Thymus (tissue), 11 donors: Measurements from ENCODE around the gene LDAF1. TPM values are rescaled to one million over a fixed set of nuclear protein-coding genes. Genes with fewer than 3 reads are reported as not detected.
"Not testable (repeated sequence)": the region's sequence is repeated elsewhere in the genome, so short reads cannot be mapped to it uniquely, and the experiment has no call there.

Experiments used
- DNase-seq, 9 donors: peaks; one replicate each; pipeline ENCODE4 v3.0.0-alpha.2; 2013; ENCODE audit warnings: low spot score in 9 of 9, low read depth in 6 of 9, missing footprints in 1 of 9
- H3K27ac ChIP-seq, 2 donors: one replicate each; pipeline ENCODE4 v1.5.1; 2013; ENCODE audit warnings: control low read depth in 1 of 2, low read depth in 1 of 2, low read length in 1 of 2, mild to moderate bottlenecking in 1 of 2, moderate library complexity in 1 of 2
- H3K27me3 ChIP-seq, 2 donors: one replicate each; pipeline ENCODE4 v1.5.1; 2013; ENCODE audit warnings: low read length in 1 of 2; ENCODE audit not compliant: control insufficient read depth in 2 of 2, insufficient read depth in 1 of 2
- H3K36me3 ChIP-seq, 2 donors: one replicate each; pipeline ENCODE4 v1.5.1; 2013; ENCODE audit warnings: low read length in 1 of 2, mild to moderate bottlenecking in 1 of 2, moderate library complexity in 1 of 2; ENCODE audit not compliant: control insufficient read depth in 2 of 2, insufficient read depth in 2 of 2
- H3K4me1 ChIP-seq, 2 donors: one replicate each; pipeline ENCODE4 v1.5.1; 2013; ENCODE audit warnings: low read length in 2 of 2; ENCODE audit not compliant: control insufficient read depth in 2 of 2, insufficient read depth in 2 of 2
- H3K4me3 ChIP-seq, 2 donors: one replicate each; pipeline ENCODE4 v1.5.1; 2013; ENCODE audit warnings: low read length in 2 of 2, control low read depth in 1 of 2, mild to moderate bottlenecking in 1 of 2
- H3K9me3 ChIP-seq, 2 donors: one replicate each; pipeline ENCODE4 v1.5.1; 2013; ENCODE audit warnings: low read length in 1 of 2, mild to moderate bottlenecking in 1 of 2; ENCODE audit not compliant: control insufficient read depth in 2 of 2, insufficient read depth in 1 of 2
- WGBS: extraction: QIAGEN DNeasy Blood & Tissue Kit; methylation state at CpG from one replicate; pipeline ENCODE4 v1.1.7; 2013; 5-methylcytosine and 5-hydroxymethylcytosine counted together
- polyA plus RNA-seq: library from polyadenylated mRNA; stranded (reverse); fragments of 200-250 nt; gene quantifications from one replicate; pipeline ENCODE4 v1.2.3, GENCODE V29; 2013
- total RNA-seq: library from RNA; stranded (reverse); fragments of 120-200 nt; gene quantifications from one replicate; pipeline ENCODE4 v1.2.4, GENCODE V29; 2013
- donor health status: healthy.

LDAF1 gene
- total and polyA plus RNA-seq, 2 donors, result 9.7 to 18.8 TPM

DNA sequence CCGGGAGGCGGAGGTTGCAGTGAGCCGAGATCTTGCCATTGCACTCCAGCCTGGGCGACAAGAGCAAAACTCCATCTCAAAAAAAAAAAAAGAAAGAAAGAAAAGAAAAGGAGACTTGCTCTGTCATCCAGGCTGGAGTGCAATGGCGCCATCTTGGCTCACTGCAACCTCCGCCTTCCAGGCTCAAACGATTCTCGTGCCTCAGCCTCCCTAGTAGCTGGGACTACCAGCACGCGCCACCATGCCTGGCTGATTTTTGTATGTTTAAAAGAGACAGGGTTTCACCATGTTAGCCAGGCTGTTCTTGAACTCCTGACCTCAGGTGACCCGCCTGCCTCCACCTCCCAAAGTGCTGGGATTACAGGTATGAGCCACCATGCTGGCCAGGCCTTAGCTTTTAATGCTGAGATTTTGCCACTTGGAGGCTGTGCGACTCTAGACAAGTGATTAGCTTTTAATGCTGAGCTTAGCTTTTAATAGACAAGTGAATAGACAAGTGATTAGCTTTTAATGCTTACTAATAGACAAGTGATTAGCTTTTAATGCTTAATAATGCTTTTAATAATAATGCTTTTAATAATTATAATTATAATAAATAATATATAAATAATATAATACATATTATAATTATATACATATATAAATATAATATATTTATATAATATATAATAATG, 9.6 kb downstream of the LDAF1 start:
- WGBS, result 98% methylated on average over 12 of the region's 12 CpGs
- Histone ChIP-seq H3K4me3 (no peak overlapping the region), H3K27me3 (no peaks in the 10 kb centered on the region), H3K36me3 (peaks cover 3 to 28% of the 10 kb centered on the region in 2 donors), H3K9me3 (no peaks in the 10 kb centered on the region), H3K27ac (no peak overlapping the region), H3K4me1 (no peaks in the 10 kb centered on the region)
- DNase-seq, result peak in 1 of 9 donors; percentile 35

DNA sequence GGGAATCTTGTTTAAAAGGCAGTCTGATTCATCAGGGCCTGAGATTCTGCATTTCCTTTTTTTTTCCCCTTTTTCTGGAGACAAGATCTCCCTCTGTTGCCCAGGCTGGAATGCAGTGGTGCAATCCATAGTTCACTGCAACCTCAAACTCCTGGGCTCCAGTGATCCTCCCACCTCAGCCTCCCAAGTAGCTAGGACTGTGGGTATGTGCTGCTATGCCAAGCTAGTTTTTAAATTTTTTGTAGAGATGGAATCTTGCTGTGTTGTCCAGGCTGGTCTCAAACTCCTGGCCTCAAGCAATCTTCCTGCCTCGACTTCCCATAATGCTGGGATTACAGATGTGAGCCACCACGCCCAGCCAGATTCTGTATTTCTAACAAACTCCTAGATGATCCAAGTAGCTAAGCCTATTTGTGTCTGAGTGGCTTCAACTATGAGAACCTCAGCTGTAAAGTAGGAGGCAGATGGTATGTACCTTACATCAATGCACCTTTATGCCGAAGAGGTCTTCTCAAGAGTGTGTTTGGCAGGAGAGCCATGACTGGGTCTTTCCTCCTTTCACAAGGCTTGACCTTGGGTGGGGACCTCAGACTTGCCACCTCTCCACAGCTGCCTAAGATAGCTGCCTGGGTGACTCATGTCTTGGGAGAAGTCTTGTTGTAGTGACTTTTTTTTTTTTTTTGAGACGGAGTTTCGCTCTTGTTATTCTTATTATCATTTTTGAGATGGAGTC, 10.9 kb downstream of the LDAF1 start:
- no peaks in the 10 kb centered on the region for H3K4me1 ChIP-seq
- H3K27ac ChIP-seq, result no peak overlapping the region
- WGBS, result 97% methylated on average over 5 of the region's 5 CpGs
- no peaks in the 10 kb centered on the region for H3K9me3 ChIP-seq
- H3K36me3 ChIP-seq, result peaks cover 3 to 24% of the 10 kb centered on the region in 2 donors
- no peak for DNase-seq
- no peak overlapping the region for H3K4me3 ChIP-seq
- H3K27me3 ChIP-seq, result no peaks in the 10 kb centered on the region

DNA sequence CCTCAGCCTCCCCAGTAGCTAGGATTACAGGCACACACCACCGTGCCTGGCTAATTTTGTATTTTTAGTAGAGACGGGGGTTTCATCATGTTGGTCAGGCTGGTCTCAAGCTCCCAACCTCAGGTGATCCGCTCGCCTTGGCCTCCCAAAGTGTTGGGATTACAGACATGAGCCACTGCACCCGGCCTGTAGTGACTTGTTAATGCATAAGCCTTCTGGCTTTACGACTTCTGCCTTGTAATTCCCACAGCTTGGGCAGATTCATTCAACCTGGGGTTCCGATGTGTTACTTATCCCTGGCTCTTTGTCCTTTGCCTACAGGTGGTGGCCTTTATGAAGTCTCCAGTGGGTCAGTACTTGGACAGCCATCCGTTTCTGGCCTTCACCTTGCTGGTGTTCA, 11.6 kb downstream of the LDAF1 start:
- DNase-seq, H3K27ac ChIP-seq, H3K4me3 ChIP-seq, H3K4me1 ChIP-seq, H3K27me3 ChIP-seq, H3K9me3 ChIP-seq: not testable (repeated sequence)
- H3K36me3 ChIP-seq, result peaks cover 3 to 23% of the 10 kb centered on the region in 2 donors
- WGBS, result 98% methylated on average over 8 of the region's 8 CpGs

DNA sequence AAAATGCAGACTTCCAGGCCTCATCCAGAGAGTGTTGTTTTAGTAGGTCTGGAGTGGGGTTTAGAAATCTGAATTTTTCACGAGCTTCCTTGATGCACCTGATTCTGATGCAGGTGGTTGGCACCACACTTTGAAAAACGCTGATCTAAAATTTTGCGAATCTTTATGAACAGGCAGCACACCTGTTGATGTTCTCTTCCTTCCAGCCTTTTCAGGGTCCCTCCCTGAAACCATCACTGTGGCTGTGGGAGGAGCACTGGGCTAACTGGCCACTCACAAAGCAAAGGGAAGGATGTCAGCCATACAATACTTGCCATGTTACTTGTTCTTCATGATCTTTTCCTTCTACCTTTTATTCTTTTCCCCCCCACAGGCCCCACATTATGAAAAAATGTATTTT, 14.2 kb downstream of the LDAF1 start:
- H3K4me3 ChIP-seq, result no peak overlapping the region

DNA sequence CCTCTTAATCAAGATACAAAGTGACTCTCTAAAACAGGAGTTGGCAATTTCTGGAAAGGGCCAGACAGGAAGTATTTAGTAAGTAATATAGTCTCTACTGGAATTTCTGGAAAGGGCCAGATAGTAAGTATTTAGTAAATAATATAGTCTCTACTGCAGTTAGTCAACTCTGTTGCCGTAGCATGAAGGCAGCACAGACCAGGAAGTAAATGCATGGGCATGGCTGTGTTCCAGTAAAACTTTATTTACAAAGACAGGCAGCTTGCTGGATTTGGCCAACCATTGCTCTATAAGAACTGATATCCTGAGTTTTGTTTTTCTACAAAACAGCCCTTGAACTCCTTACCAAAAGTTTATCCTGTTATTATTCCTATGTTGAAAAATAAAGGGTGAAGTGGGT, 16.9 kb downstream of the LDAF1 start:
- Histone ChIP-seq H3K27ac (no peak overlapping the region), H3K4me1 (no peaks in the 10 kb centered on the region), H3K9me3 (no peaks in the 10 kb centered on the region), H3K27me3 (no peaks in the 10 kb centered on the region), H3K4me3 (no peak overlapping the region), H3K36me3 (peaks cover 0 to 17% of the 10 kb centered on the region in 2 donors)
- no peak for DNase-seq
- WGBS, result 42% methylated on average over 1 of the region's 1 CpG

More for the DNA sequence above, 14.2 kb downstream of the LDAF1 start:
- no peak for DNase-seq
- no peak overlapping the region for H3K27ac ChIP-seq
- no peaks in the 10 kb centered on the region for H3K27me3 ChIP-seq
- H3K9me3 ChIP-seq, result no peaks in the 10 kb centered on the region
- WGBS, result 98% methylated on average over 3 of the region's 3 CpGs
- peaks cover 0 to 14% of the 10 kb centered on the region in 2 donors for H3K36me3 ChIP-seq
- H3K4me1 ChIP-seq, result no peaks in the 10 kb centered on the region

DNA sequence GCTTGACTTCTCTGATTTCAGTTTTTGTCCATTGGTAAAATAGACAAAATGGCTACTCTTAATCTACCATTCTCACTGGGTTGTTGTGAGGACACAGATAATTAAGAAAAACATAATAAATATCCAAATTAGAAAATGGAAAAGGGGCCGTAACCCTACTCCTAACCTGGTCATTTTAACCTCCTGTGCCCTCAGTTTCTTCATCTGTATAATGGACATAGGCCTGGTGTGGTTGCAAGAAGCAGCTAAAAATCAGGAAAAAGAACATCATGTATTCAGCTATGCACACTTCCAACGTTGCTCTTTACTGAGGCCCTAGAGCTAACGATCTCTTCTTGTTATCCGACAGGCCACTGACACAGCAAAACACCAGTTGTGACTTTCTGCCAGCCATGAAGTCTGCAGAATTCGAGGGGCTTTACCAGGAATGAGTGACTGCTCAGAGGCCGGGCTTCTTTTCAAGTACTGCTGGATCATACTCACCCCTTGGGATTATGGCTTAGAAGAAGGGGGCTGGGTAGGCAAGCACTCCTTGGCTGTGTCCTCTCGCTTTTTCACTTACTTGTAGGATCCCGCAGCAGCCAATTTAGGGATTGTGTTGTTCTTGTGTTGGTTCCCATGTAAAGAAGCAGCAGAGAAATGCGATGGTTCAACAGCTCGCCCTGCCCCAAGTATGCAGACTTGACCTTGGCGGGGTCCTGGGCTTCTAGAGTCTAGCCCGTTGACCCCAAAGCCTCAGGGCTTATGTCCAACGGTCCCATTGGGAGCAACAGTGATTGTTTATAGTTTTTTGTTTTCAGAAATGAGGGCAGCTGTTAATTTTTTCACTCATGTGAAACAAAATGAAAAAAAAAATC, 20.9 kb downstream of the LDAF1 start:
- 96% methylated on average over 13 of the region's 13 CpGs for WGBS
- no peaks in the 10 kb centered on the region for H3K27me3 ChIP-seq
- no peaks in the 10 kb centered on the region for H3K9me3 ChIP-seq
- no peak overlapping the region for H3K27ac ChIP-seq
- no peaks in the 10 kb centered on the region for H3K4me1 ChIP-seq
- DNase-seq, result no peak
- H3K4me3 ChIP-seq, result no peak overlapping the region
- H3K36me3 ChIP-seq, result peaks cover 4 to 20% of the 10 kb centered on the region in 2 donors

DNA sequence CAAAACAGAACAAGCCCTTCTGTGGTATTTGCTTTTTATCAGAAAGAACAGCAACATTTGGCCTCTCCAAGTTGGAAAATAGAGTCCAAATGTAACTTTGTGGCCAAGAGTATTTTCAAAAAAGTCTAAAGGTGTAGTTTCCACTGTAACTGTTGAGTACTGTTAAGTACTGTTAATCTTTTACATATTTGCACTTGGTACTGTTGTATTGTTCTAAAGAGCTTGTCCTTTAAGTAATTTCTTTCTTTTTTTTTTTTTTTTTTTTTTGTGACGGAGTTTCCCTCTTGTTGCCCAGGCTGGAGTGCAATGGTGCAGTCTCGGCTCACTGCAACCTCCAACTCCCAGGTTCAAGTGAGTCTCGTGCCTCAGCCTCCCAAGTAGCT, 21.5 kb downstream of the LDAF1 start:
- WGBS, result over 99% methylated on average over 3 of the region's 3 CpGs
- DNase-seq, result no peak

DNA sequence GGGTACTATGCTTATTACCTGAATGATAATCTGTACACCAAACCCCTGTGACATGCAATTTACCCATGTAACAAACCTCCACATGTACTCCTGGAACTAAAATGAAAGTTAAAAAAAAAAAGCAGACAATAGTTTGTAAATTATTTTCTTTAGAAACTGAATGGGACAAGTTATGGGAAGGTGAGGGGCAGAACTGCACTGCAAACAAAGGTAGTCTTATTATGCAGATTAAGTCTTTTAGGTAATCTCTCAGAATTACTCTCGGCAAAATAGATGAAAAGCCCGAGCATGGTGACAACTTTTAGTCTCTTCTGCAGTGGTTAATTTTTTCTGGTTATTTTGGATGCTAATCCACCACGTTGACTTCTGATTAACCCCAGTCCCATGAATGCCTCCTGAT, 25.5 kb downstream of the LDAF1 start:
- Histone ChIP-seq H3K4me1 (no peaks in the 10 kb centered on the region), H3K9me3 (no peaks in the 10 kb centered on the region), H3K4me3 (no peak overlapping the region), H3K27ac (no peak overlapping the region), H3K36me3 (peaks cover 4 to 20% of the 10 kb centered on the region in 2 donors), H3K27me3 (no peaks in the 10 kb centered on the region)
- no peak for DNase-seq
- 93% methylated on average over 3 of the region's 3 CpGs for WGBS

More for the DNA sequence above, 21.5 kb downstream of the LDAF1 start:
- no peaks in the 10 kb centered on the region for H3K4me1 ChIP-seq
- no peak overlapping the region for H3K27ac ChIP-seq
- H3K27me3 ChIP-seq, result no peaks in the 10 kb centered on the region
- H3K36me3 ChIP-seq, result peaks cover 4 to 20% of the 10 kb centered on the region in 2 donors
- H3K9me3 ChIP-seq, result no peaks in the 10 kb centered on the region
- no peak overlapping the region for H3K4me3 ChIP-seq

DNA sequence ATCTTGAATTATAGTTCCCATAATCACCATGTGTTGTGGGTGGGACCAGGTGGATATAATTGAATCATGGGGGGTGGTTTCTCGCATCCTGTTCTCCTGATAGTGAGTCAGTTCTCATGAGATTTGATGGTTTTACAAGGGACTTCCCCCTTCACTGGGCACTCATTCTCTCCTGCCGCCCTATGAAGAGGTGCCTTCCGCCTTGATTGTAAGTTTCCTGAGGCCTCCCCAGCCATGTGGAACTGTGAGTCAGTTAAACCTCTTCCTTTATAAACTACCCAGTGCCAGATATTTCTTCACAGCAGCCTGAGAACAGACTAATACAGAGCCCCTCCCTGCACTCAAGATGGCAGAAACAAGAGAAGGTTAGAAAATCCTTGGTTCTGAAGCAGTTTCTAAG, 26.4 kb downstream of the LDAF1 start:
- H3K27ac ChIP-seq, result no peak overlapping the region
- H3K27me3 ChIP-seq, result no peaks in the 10 kb centered on the region
- no peaks in the 10 kb centered on the region for H3K9me3 ChIP-seq
- no peaks in the 10 kb centered on the region for H3K4me1 ChIP-seq
- peaks cover 4 to 17% of the 10 kb centered on the region in 2 donors for H3K36me3 ChIP-seq
- H3K4me3 ChIP-seq, result no peak overlapping the region
- DNase-seq, result no peak
- 95% methylated on average over 3 of the region's 3 CpGs for WGBS
